ENCODE measurements around the gene SRD5A1.

DNA sequence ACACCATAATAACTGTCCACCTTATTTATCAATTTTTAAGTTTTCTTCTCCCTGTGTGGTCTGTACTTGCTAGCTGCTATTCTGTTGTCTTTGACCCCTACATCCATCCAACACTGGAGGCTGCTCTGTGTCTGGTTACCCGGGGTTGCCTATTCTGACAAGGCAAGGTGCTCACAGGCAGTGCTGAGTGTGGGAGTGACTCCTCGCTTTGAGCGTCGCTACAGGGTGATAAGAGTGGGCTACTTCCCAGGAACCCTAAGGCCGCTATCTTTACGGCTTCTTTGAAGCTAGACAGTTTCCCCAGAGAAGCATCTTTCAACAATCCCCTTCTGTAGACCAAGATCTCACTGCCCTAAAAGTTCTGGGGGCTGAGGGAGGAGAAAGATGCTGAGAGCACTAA, 35.7 kb upstream of the SRD5A1 start:
- TF ChIP-seq CTCF (IDR thresholded peaks at IDR 0.05) (no peak), POLR2A (IDR thresholded peaks at IDR 0.05) (no peak), EP300 (IDR thresholded peaks at IDR 0.05) (no peak)
